ENCODE measurements around the gene ZNF546.
A peak's percentile ranks its signal among the peaks of the same experiment; 100 is the strongest.

The ZNF546 gene

DNA sequence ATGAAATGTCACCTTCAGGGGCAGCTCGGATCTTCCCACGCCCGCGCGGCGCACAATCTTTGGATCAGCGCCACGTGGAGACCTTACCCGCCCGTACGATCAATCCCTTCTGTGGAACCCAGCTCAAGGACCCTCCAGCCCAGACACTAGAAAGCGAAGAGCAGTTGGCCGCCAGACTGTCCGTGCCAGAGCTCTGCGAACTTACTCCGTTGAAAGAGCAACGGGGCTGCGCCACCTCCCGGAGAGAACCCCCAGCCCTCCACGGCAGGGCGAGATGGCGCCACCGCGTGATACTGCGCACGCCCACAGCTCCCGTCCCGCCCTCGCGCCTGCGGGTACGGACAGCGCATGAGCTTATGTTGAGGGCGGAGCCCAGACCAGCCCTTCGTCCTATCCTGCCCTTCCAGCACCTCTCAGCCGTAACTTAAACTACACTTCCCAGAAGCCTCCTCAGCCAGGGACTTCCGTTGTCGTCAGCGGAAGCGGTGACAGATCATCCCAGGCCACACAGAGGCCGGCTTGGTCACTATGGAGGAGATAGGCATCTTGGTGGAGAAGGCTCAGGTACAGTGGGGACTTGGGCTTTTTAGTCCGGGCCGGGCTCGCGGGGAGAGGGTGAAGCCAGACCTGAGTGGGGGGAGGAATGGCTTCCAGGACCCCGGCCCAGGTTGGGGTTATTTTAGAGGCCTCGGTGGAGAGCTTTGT lies 26.0 kb upstream of the ZNF546 start, which contains the start of gene PSMC4:
PSMC4 (plus strand) TSS at position 491 of the 705 bp plus-strand sequence; CDS start at position 529, 38 bp downstream.
- H3K4me3 ChIP-seq (ENCODE audit: low read depth, low read length), result peak within 1 kb of the TSS; percentile 83
- peak; percentile 91 for TF ChIP-seq CTCF (IDR thresholded peaks at IDR 0.05; ENCODE audit: borderline replicate concordance, insufficient read depth, low read depth, low read length)

DNA sequence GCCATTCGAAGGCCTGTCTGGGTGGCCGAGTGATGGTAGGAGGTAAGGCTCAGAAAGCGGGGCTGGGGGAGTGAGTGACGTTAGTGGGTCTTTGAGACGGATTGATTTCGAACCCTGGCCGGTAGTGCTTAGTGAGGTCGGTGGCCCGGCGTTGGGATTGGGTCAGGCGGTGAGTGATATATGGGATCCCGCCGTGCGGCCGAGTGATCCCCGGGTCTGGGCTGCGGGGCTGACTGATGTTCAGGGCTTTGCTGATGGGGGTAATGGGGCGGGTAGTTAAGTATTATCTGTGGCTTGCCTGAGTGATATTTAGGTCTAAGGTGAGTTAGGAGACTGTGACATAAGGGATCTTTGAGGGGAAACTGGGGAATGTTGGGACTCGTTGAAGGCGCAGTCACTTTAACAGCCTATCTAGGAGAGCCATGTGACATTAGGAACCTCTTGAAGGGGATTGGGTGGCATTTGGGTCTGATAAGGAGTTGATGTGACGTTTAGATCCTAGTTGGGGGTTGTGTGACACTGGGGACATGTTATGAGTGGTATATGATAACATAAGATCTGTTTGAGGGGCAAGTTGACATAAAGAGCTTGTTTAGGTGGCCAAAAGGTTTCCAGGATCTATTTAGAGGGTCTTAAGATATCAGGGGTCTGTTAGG lies 25.4 kb upstream of the ZNF546 start:
- no peak for TF ChIP-seq CTCF (IDR thresholded peaks at IDR 0.05; ENCODE audit: borderline replicate concordance, insufficient read depth, low read depth, low read length)

DNA sequence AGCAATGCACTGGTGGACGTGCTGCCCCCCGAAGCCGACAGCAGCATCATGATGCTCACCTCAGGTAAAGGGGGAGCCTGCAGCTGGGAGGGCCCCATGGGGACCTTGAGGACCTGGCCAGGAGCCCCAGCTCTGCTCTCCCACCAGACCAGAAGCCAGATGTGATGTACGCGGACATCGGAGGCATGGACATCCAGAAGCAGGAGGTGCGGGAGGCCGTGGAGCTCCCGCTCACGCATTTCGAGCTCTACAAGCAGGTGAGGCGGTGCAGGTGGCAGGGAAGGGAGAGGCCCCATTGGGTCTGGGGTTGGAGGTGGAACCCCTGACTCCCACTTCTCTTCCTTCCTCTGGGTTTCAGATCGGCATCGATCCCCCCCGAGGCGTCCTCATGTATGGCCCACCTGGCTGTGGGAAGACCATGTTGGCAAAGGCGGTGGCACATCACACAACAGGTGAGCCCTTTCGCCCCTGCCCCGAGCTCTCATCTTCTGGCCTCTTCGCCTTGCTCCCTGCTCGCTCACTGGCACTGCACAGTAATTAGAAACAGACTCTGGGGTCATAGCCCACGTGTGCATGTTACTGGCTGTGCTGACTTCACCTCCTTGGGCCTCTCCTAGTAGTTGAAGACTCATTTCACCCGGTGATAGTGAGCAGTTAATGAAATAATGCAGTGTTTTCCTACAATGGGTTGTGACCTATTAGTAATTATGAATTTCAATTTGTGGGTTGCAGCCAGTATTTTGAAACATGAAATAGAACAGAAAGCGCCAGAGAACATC lies 22.3 kb upstream of the ZNF546 start:
- no peak for TF ChIP-seq CTCF (IDR thresholded peaks at IDR 0.05; ENCODE audit: borderline replicate concordance, insufficient read depth, low read depth, low read length)
- no peak overlapping the region for H3K4me3 ChIP-seq (ENCODE audit: low read depth, low read length)

More for the DNA sequence above, 25.4 kb upstream of the ZNF546 start:
- H3K4me3 ChIP-seq (ENCODE audit: low read depth, low read length), result peak overlapping the region; percentile 83

DNA sequence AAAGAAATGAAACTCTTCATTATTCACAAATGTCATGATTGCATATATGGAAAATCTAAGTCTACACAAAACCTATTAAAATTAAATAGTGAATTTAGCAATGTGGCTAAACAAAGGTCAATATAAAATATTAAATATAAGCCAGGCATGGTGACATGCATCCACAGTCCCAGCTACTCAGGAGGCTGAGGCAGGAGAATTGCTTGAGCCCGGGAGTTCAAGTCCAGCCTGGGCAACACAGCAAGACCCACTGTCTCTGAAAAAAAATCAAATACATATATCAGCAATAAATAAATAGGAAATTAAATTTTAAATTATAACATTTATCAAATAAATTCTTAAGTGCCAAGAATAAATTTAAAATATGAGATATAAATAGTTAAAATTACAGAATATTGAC lies 14.0 kb upstream of the ZNF546 start:
- TF ChIP-seq CTCF (IDR thresholded peaks at IDR 0.05; ENCODE audit: borderline replicate concordance, insufficient read depth, low read depth, low read length), result no peak

DNA sequence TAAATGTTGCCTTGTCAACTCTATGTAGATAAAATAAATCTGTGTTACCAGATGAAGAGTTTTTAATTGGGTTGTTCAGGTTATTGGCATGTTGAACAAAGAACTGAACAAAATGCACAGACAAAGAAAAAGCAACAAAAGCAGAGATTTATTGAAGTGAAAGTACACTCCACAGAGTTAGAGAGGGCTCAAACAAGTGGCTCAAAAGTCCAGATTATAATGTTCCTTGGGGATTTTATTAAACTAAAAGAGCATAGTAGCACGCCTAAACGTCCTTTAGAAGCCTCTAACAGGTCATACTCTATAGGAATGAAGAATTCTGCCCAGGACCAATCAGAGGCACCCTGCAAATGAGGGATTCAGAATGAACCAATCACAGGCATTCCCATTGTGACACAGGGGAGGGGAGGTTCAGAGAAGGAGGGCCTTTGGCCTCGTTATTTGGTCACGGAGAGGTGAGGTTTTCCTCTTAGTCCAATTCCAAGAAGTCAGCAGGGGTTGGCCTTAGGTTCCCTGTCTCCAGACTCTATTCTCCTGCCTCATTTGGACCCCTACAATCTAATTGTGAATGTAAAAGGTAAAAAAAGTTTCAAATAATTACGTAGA lies 13.1 kb upstream of the ZNF546 start:
- no peak overlapping the region for H3K4me3 ChIP-seq (ENCODE audit: low read depth, low read length)
- no peak for TF ChIP-seq CTCF (IDR thresholded peaks at IDR 0.05; ENCODE audit: borderline replicate concordance, insufficient read depth, low read depth, low read length)

More for the DNA sequence above, 14.0 kb upstream of the ZNF546 start:
- no peak overlapping the region for H3K4me3 ChIP-seq (ENCODE audit: low read depth, low read length)

DNA sequence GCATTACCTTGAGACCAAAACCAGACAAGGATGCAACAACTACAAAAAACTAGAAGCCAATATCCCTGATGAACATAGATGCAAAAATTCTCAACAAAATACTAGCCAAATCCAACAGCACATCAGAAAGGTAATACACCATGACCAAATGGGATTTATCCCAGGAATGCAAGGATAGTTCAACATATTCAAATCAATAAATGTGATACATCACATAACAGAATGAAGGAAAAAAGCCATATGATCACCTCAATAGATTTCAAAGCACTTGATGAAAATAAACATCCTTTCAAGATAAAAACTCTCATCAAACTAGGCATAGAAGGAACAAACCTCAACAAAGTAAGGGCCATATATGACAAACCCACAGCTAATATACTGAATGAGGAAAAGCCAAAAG lies 10.2 kb upstream of the ZNF546 start:
- no peak for TF ChIP-seq CTCF (IDR thresholded peaks at IDR 0.05; ENCODE audit: borderline replicate concordance, insufficient read depth, low read depth, low read length)

More for the DNA sequence above, 10.2 kb upstream of the ZNF546 start:
- no peak overlapping the region for H3K4me3 ChIP-seq (ENCODE audit: low read depth, low read length)
